Measurements from ENCODE around the gene NEURL2.

DNA sequence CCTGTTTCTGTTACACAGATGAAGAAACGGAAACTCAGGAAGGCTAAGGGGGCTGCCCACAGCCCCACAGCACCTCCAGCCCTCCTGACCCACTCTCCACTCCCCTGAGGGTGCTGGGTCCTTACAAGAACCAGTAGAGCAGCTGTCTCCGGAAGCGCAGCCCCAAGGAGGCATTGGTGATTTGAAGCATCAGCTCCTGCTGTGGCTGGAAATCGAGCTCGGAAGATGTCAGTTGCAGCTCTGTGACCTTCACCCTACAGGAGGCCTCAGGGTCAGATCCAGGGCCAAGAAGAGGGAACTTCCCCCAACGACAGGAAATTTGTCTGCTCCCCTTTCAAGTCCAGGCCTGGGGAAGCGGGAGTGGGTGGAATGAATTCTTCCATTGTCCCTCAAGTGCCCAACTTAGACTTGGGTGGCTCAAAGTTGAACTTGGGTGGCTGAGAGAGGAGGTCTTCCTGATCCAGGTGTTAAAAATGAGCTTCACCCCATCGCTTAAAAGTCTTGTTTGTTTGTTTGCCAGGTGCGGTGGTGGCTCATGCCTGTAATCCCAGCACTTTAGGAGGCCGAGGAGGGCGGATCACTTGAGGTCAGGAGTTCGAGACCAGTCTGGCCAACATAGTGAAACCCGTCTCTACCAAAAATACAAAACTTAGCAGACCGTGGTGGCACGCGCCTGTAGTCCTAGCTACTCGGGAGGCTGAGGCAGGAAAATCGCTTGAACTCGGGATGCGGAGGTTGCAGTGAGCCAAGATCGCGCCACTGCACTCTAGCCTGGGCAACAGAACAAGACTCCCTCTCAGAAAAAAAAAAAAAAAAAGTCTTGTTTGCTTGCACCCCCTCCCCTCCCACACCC, 19.0 kb upstream of the NEURL2 start:
- TF ChIP-seq, protein P1, sequence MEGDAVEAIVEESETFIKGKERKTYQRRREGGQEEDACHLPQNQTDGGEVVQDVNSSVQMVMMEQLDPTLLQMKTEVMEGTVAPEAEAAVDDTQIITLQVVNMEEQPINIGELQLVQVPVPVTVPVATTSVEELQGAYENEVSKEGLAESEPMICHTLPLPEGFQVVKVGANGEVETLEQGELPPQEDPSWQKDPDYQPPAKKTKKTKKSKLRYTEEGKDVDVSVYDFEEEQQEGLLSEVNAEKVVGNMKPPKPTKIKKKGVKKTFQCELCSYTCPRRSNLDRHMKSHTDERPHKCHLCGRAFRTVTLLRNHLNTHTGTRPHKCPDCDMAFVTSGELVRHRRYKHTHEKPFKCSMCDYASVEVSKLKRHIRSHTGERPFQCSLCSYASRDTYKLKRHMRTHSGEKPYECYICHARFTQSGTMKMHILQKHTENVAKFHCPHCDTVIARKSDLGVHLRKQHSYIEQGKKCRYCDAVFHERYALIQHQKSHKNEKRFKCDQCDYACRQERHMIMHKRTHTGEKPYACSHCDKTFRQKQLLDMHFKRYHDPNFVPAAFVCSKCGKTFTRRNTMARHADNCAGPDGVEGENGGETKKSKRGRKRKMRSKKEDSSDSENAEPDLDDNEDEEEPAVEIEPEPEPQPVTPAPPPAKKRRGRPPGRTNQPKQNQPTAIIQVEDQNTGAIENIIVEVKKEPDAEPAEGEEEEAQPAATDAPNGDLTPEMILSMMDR (IDR thresholded peaks at IDR 0.05): no peak
- TF ChIP-seq POLR2A (IDR thresholded peaks at IDR 0.05): no peak

Measured in body of pancreas (tissue), 4 donors.